A549 treated with CORT108297 at 1 μM for 4 hours (cell line): ENCODE measurements around the gene MAFG. TPM values are rescaled to one million over a fixed set of nuclear protein-coding genes. Genes with fewer than 3 reads are reported as not detected.

Experiments used
- total RNA-seq: library from RNA; stranded (reverse); fragments of 200-300 nt; extraction: Qiagen RNA extraction; gene quantifications from 5 replicates; pipeline ENCODE4 v1.2.3, GENCODE V29; 2022

The MAFG gene
- total RNA-seq, result 29.9 to 49.3 TPM (median 41.7 TPM) in 5 replicates

GRCh38 chr17:81927653-81928543 lies at the start of gene MAFG:
Gene MAFG, minus strand, starts transcription at chr17:81927735. Its CDS starts 4,550 bp downstream, at chr17:81923185.

GRCh38 chr17:81961087-81961511 lies 33.6 kb upstream of the MAFG start, which contains the start of gene NOTUM:
Gene NOTUM, minus strand, starts transcription at chr17:81961187. Its CDS starts 278 bp downstream, at chr17:81960909.

GRCh38 chr17:81947189-81947588 lies 19.7 kb upstream of the MAFG start, which contains the start of gene MYADML2:
Gene MYADML2, minus strand, starts transcription at chr17:81947233. Its CDS starts 5,492 bp downstream, at chr17:81941741.

GRCh38 chr17:81917565-81918332 lies 9.8 kb downstream of the MAFG start, which contains the start of gene SIRT7:
Gene SIRT7, minus strand, starts transcription at chr17:81918176. Its CDS starts 45 bp downstream, at chr17:81918131.

GRCh38 chr17:81911277-81911961 lies 16.1 kb downstream of the MAFG start, which contains the start of gene PCYT2:
Gene PCYT2, minus strand, starts transcription at chr17:81911399. Its CDS starts 44 bp downstream, at chr17:81911355.

GRCh38 chr17:81902023-81902652 lies 25.4 kb downstream of the MAFG start, which contains the start of gene NPB:
Gene NPB, plus strand, starts transcription at chr17:81902238. Its CDS starts 40 bp downstream, at chr17:81902278.

GRCh38 chr17:81870981-81871386 lies 56.6 kb downstream of the MAFG start, which contains the start of gene ARHGDIA:
Gene ARHGDIA, minus strand, starts transcription at chr17:81871337. Its CDS starts 1,407 bp downstream, at chr17:81869930.

Other genes starting within 250 kb of the MAFG start
- gene ARL16, start 243.9 kb downstream of the MAFG start, total RNA-seq, result 45.1 to 55.5 TPM (median 52.3 TPM) in 5 replicates
- gene HGS, start 243.7 kb downstream of the MAFG start, total RNA-seq, result 142 to 227 TPM (median 216 TPM) in 5 replicates
- gene MRPL12, start 224.4 kb downstream of the MAFG start, total RNA-seq, result 218 to 333 TPM (median 307 TPM) in 5 replicates
- gene SLC25A10, start 215.5 kb downstream of the MAFG start, total RNA-seq, result 27.8 to 48.8 TPM (median 47.9 TPM) in 5 replicates
- gene GCGR, start 123.6 kb downstream of the MAFG start, total RNA-seq, result 0.17 to 0.50 TPM (median 0.23 TPM) in 5 replicates
- gene MCRIP1, start 94.4 kb downstream of the MAFG start, total RNA-seq, result 78.0 to 115 TPM (median 102 TPM) in 5 replicates
- 0.10 to 0.43 TPM (median 0.17 TPM) in 4 of 5 replicates, not detected in the other for gene PPP1R27, start 92.7 kb downstream of the MAFG start, total RNA-seq
- 690 to 732 TPM (median 705 TPM) in 5 replicates for gene P4HB, start 67.2 kb downstream of the MAFG start, total RNA-seq
- 603 to 678 TPM (median 626 TPM) in 5 replicates for gene ARHGDIA, start 56.4 kb downstream of the MAFG start, total RNA-seq
- 170 to 255 TPM (median 241 TPM) in 5 replicates for gene ALYREF, start 36.1 kb downstream of the MAFG start, total RNA-seq
- 182 to 330 TPM (median 298 TPM) in 5 replicates for gene ANAPC11, start 36.0 kb downstream of the MAFG start, total RNA-seq
- 0.51 to 0.77 TPM (median 0.61 TPM) in 5 replicates for gene NPB, start 25.5 kb downstream of the MAFG start, total RNA-seq
- gene PCYT2, start 16.3 kb downstream of the MAFG start, total RNA-seq, result 12.9 to 17.1 TPM (median 16.7 TPM) in 5 replicates
- 28.6 to 46.2 TPM (median 44.4 TPM) in 5 replicates for gene SIRT7, start 9.6 kb downstream of the MAFG start, total RNA-seq
- 66.6 to 94.6 TPM (median 92.7 TPM) in 5 replicates for gene PYCR1, start 9.6 kb upstream of the MAFG start, total RNA-seq
- not detected in 5 replicates for gene MYADML2, start 19.5 kb upstream of the MAFG start, total RNA-seq
- 0.30 to 0.57 TPM (median 0.45 TPM) in 5 replicates for gene NOTUM, start 33.5 kb upstream of the MAFG start, total RNA-seq
- 23.6 to 32.1 TPM (median 29.2 TPM) in 5 replicates for gene ASPSCR1, start 49.9 kb upstream of the MAFG start, total RNA-seq
- 148 to 219 TPM (median 196 TPM) in 5 replicates for gene CENPX, start 95.1 kb upstream of the MAFG start, total RNA-seq
- gene LRRC45, start 95.6 kb upstream of the MAFG start, total RNA-seq, result 10.5 to 20.2 TPM (median 16.2 TPM) in 5 replicates
- gene RAC3, start 103.9 kb upstream of the MAFG start, total RNA-seq, result 22.8 to 41.7 TPM (median 37.9 TPM) in 5 replicates
- gene DCXR, start 110.0 kb upstream of the MAFG start, total RNA-seq, result 64.0 to 107 TPM (median 101 TPM) in 5 replicates
- gene RFNG, start 124.1 kb upstream of the MAFG start, total RNA-seq, result 16.5 to 27.3 TPM (median 26.4 TPM) in 5 replicates
- 100 to 150 TPM (median 145 TPM) in 5 replicates for gene GPS1, start 124.2 kb upstream of the MAFG start, total RNA-seq
- 77.1 to 164 TPM (median 141 TPM) in 5 replicates for gene DUS1L, start 138.1 kb upstream of the MAFG start, total RNA-seq
- 100 to 142 TPM (median 139 TPM) in 5 replicates for gene FASN, start 170.5 kb upstream of the MAFG start, total RNA-seq